Keratinocyte (primary cell): ENCODE measurements around the gene TM2D1. TPM values are rescaled to one million over a fixed set of nuclear protein-coding genes. Genes with fewer than 3 reads are reported as not detected.
A peak's percentile ranks its signal among the peaks of the same experiment; 100 is the strongest.
"Not testable (repeated sequence)": the region's sequence is repeated elsewhere in the genome, so short reads cannot be mapped to it uniquely, and the experiment has no call there.

Source experiments
- DNase-seq: peaks from one replicate; pipeline ENCODE4 v3.0.0-alpha.2; 2011; ENCODE audit warnings: low read depth, missing footprints, low spot score
- FAIRE-seq: peaks from 2 replicates; lab custom pipeline; 2011; peaks lifted over from hg19 to GRCh38; lab: Jason Lieb, UNC
- H2AFZ ChIP-seq: 2 replicates; pipeline ENCODE4 v1.6.0; 2012; ENCODE audit warnings: low read length, control low read depth, inconsistent platforms; ENCODE audit not compliant: control insufficient read depth
- H3K27ac ChIP-seq: 2 replicates; pipeline ENCODE4 v1.5.1; 2011; ENCODE audit warnings: low read length; ENCODE audit not compliant: control insufficient read depth, insufficient read depth
- H3K27me3 ChIP-seq: 3 replicates; pipeline ENCODE4 v1.6.0; 2011; ENCODE audit warnings: low read length; ENCODE audit not compliant: control insufficient read depth, insufficient read depth; ENCODE audit errors: extremely low read depth
- H3K36me3 ChIP-seq, 2 experiments: 2 replicates in 1 of 2; 3 replicates in 1 of 2; pipeline ENCODE4 v1.5.1; 2011; ENCODE audit warnings: low read length in 2 of 2, mild to moderate bottlenecking in 1 of 2; ENCODE audit not compliant: control insufficient read depth in 2 of 2, insufficient read depth in 2 of 2; ENCODE audit errors: extremely low read depth in 1 of 2
- H3K4me1 ChIP-seq: 3 replicates; pipeline ENCODE4 v1.5.1; 2011; ENCODE audit warnings: low read length; ENCODE audit not compliant: control insufficient read depth, insufficient read depth; ENCODE audit errors: extremely low read depth
- H3K4me2 ChIP-seq: 3 replicates; pipeline ENCODE4 v1.6.0; 2011; ENCODE audit warnings: low read depth, low read length; ENCODE audit not compliant: control insufficient read depth, insufficient read depth; ENCODE audit errors: extremely low read depth
- H3K4me3 ChIP-seq, 3 experiments: fragments of 200-600 bp in 1 of 3; sonication (generic) in 1 of 3; 2 replicates in 2 of 3; 3 replicates in 1 of 3; pipeline ENCODE4 v1.5.1; 2011 to 2016; ENCODE audit warnings: low read length in 3 of 3, mild to moderate bottlenecking in 3 of 3, control low read depth in 2 of 3, inconsistent platforms in 1 of 3, low read depth in 1 of 3, mixed read lengths in 1 of 3, mixed run types in 1 of 3, moderate library complexity in 1 of 3; ENCODE audit not compliant: control insufficient read depth in 2 of 3, insufficient read depth in 2 of 3; ENCODE audit errors: extremely low read depth in 1 of 3
- H3K79me2 ChIP-seq: 2 replicates; pipeline ENCODE4 v1.6.0; 2012; ENCODE audit warnings: low read length; ENCODE audit not compliant: control insufficient read depth, insufficient read depth
- H3K9ac ChIP-seq: 3 replicates; pipeline ENCODE4 v1.6.0; 2011; ENCODE audit warnings: low read length; ENCODE audit not compliant: control insufficient read depth, insufficient read depth; ENCODE audit errors: extremely low read depth
- H3K9me1 ChIP-seq: 3 replicates; pipeline ENCODE4 v1.6.0; 2011; ENCODE audit warnings: low read length; ENCODE audit not compliant: control insufficient read depth, insufficient read depth; ENCODE audit errors: extremely low read depth
- H3K9me3 ChIP-seq: 2 replicates; pipeline ENCODE4 v1.5.1; 2012; ENCODE audit warnings: low read depth, low read length; ENCODE audit not compliant: control insufficient read depth
- H4K20me1 ChIP-seq: 3 replicates; pipeline ENCODE4 v1.6.0; 2011; ENCODE audit warnings: low read length; ENCODE audit not compliant: control insufficient read depth, insufficient read depth; ENCODE audit errors: extremely low read depth
- CTCF ChIP-seq, 3 experiments: IDR thresholded peaks in 1 of 3; conservative IDR thresholded peaks in 1 of 3; optimal IDR thresholded peaks in 1 of 3; 2 replicates in 2 of 3; 3 replicates in 1 of 3; pipeline versions ENCODE3 to v1.5.1; 2011; ENCODE audit warnings: low read length in 3 of 3, mild to moderate bottlenecking in 3 of 3, moderate library complexity in 2 of 3, control low read depth in 1 of 3, inconsistent platforms in 1 of 3; ENCODE audit not compliant: insufficient read depth in 2 of 3; ENCODE audit errors: extremely low read depth in 1 of 3
- EZH2 ChIP-seq: IDR thresholded peaks from one replicate; pipeline ENCODE4 v1.6.1; 2012; ENCODE audit warnings: inconsistent platforms, mild to moderate bottlenecking, low read length, moderate library complexity
- dilution Hi-C: fragments of 300-500 bp; cut with MboI; formaldehyde crosslinking; loops from one replicate; pipeline ENCODE4 v1.7.0; 2020; ENCODE audit warnings: low sequenced_read_pairs; ENCODE audit not compliant: extremely low pct_ligation_motif_present
- polyA plus RNA-seq, 5 experiments: library from polyadenylated mRNA; depleted of rRNA in 3 of 5; stranded (reverse) in 3 of 5; stranded (forward) in 1 of 5; unstranded in 1 of 5; fragments of >200 nt; gene quantifications; 1 replicate in 1 of 5; 2 replicates in 3 of 5; 3 replicates in 1 of 5; pipeline versions ENCODE4 v1.2.1 to v1.2.3, GENCODE V29; 2011 to 2012; ENCODE audit warnings: missing spikeins in 2 of 5, low read depth in 1 of 5, low replicate concordance in 1 of 5

The TM2D1 gene
- polyA plus RNA-seq, 1 donor (not counting 4 experiments of a cell fraction or from before 2014, with no cell fraction given) = 70.2 TPM

GRCh38 chr1:61711969-61712368 lies 13.0 kb downstream of the TM2D1 start:
- H3K27me3 ChIP-seq = no peaks in the 10 kb centered on the region
- H3K79me2 ChIP-seq = peaks cover 48% of the 10 kb centered on the region
- H3K9me3 ChIP-seq = no peaks in the 10 kb centered on the region
- no peak overlapping the region for H3K4me3 ChIP-seq
- no peak for TF ChIP-seq CTCF (optimal IDR thresholded peaks at IDR 0.05 in 1 of 3, IDR thresholded peaks at IDR 0.05 in 1 of 3, conservative IDR thresholded peaks at IDR 0.05 in 1 of 3; ENCODE audit: extremely low read depth in 1 of 3, insufficient read depth in 2 of 3, low read length in 3 of 3)
- TF ChIP-seq EZH2 = no peak
- H3K4me2 ChIP-seq = no peak overlapping the region
- peaks cover 2% of the 10 kb centered on the region for H3K4me1 ChIP-seq
- dilution Hi-C loops = no loop called here
- FAIRE-seq (no peak), DNase-seq (no peak)
- no peak overlapping the region for H3K27ac ChIP-seq
- H3K36me3 ChIP-seq = peaks cover 2 to 10% of the 10 kb centered on the region in 2 experiments
- H4K20me1 ChIP-seq = no peaks in the 10 kb centered on the region
- H3K9me1 ChIP-seq = no peaks in the 10 kb centered on the region
- no peak overlapping the region for H2AFZ ChIP-seq
- no peak overlapping the region for H3K9ac ChIP-seq

GRCh38 chr1:61711257-61711656 lies 13.7 kb downstream of the TM2D1 start:
- H3K27me3 ChIP-seq, DNase-seq, H3K9ac ChIP-seq, H3K9me3 ChIP-seq, H3K4me3 ChIP-seq, H3K4me1 ChIP-seq, H3K4me2 ChIP-seq, H3K9me1 ChIP-seq, H2AFZ ChIP-seq, H3K27ac ChIP-seq, dilution Hi-C loops, H4K20me1 ChIP-seq: not testable (repeated sequence)
- FAIRE-seq = peak; percentile 9
- Histone ChIP-seq H3K79me2 (peaks cover 43% of the 10 kb centered on the region), H3K36me3 (peaks cover 2 to 10% of the 10 kb centered on the region in 2 experiments)

GRCh38 chr1:61709908-61710289 lies 15.0 kb downstream of the TM2D1 start:
- Histone ChIP-seq H3K36me3 (peaks cover 8 to 10% of the 10 kb centered on the region in 2 experiments), H3K27ac (no peak overlapping the region), H3K9me3 (no peaks in the 10 kb centered on the region), H3K79me2 (peaks cover 35% of the 10 kb centered on the region), H3K4me2 (no peak overlapping the region), H3K9ac (no peak overlapping the region), H3K4me1 (no peaks in the 10 kb centered on the region), H3K27me3 (no peaks in the 10 kb centered on the region), H3K4me3 (no peak overlapping the region), H4K20me1 (no peaks in the 10 kb centered on the region), H3K9me1 (no peaks in the 10 kb centered on the region), H2AFZ (no peak overlapping the region)
- DNase-seq = no peak
- dilution Hi-C loops = no loop called here
- no peak for TF ChIP-seq EZH2
- FAIRE-seq = no peak
